B cell (primary cell): ENCODE results near the gene TRAM2. TPM values are rescaled to one million over a fixed set of nuclear protein-coding genes. Genes with fewer than 3 reads are reported as not detected.

ENCODE experiments used
- ATAC-seq: fragments of 200-7000 bp; cut with Tn5 transposase; one replicate; pipeline ENCODE4 v1.10.0; 2021; ENCODE audit warnings: low read depth, mild to moderate bottlenecking, moderate number of reproducible peaks, moderate library complexity
- CTCF ChIA-PET: fragments of 350-600 bp; sonication (Branson Sonifier 250); formaldehyde crosslinking; loops from one replicate; lab custom pipeline; 2021; ENCODE audit warnings: antibody characterized with exemption, inconsistent platforms; lab: Charles Lee
- POLR2A ChIA-PET: fragments of 350-600 bp; sonication (Branson Sonifier 250); formaldehyde crosslinking; loops from one replicate; lab custom pipeline; 2021; ENCODE audit warnings: antibody characterized with exemption; lab: Charles Lee
- DNase-seq: peaks from one replicate; pipeline ENCODE4 v3.0.0; 2013
- H2AFZ ChIP-seq: 2 replicates; pipeline ENCODE4 v1.6.1; 2012; ENCODE audit warnings: mild to moderate bottlenecking, low read depth, low read length; ENCODE audit not compliant: insufficient read depth, poor library complexity, severe bottlenecking
- H3K27ac ChIP-seq, 2 donors: 1 replicate in 1 of 2; 2 replicates in 1 of 2; pipeline ENCODE4 v1.5.1; 2012 to 2013; ENCODE audit warnings: low read length in 2 of 2, mild to moderate bottlenecking in 2 of 2, moderate library complexity in 1 of 2
- H3K27me3 ChIP-seq, 4 experiments: fragments of 200-600 bp in 1 of 4; sonication (generic) in 1 of 4; replicated peaks in 1 of 4; 1 replicate in 2 of 4; 2 replicates in 2 of 4; pipeline versions ENCODE4 v1.6.1 to v1.7.0; 2013 to 2016; ENCODE audit warnings: low read length in 3 of 4, mild to moderate bottlenecking in 2 of 4, mixed read lengths in 1 of 4, moderate library complexity in 1 of 4; ENCODE audit not compliant: insufficient read depth in 4 of 4, control insufficient read depth in 3 of 4; ENCODE audit errors: control extremely low read depth in 1 of 4
- H3K36me3 ChIP-seq, 2 experiments: replicated peaks in 1 of 2; 1 replicate in 1 of 2; 2 replicates in 1 of 2; pipeline versions ENCODE4 v1.6.1 to v1.7.1; 2013; ENCODE audit warnings: low read length in 1 of 2; ENCODE audit not compliant: insufficient read depth in 2 of 2, control insufficient read depth in 1 of 2; ENCODE audit errors: control extremely low read depth in 1 of 2, extremely low read depth in 1 of 2
- H3K4me1 ChIP-seq, 2 donors: fragments of 200-600 bp in 1 of 2; sonication (generic) in 1 of 2; 1 replicate in 1 of 2; 2 replicates in 1 of 2; pipeline versions ENCODE4 v1.5.1 to v1.6.1; 2013 to 2017; ENCODE audit warnings: low read length in 2 of 2; ENCODE audit not compliant: control insufficient read depth in 2 of 2, insufficient read depth in 2 of 2
- H3K4me2 ChIP-seq: replicated peaks from 2 replicates; pipeline ENCODE3; 2012; ENCODE audit warnings: mild to moderate bottlenecking, low read depth, low read length; ENCODE audit not compliant: poor library complexity, severe bottlenecking
- H3K4me3 ChIP-seq, 5 experiments: fragments of 200-600 bp in 1 of 5; sonication (generic) in 1 of 5; 1 replicate in 3 of 5; 2 replicates in 2 of 5; pipeline versions ENCODE4 v1.5.1 to v1.7.0; 2011 to 2016; ENCODE audit warnings: low read length in 4 of 5, mild to moderate bottlenecking in 4 of 5, low read depth in 2 of 5, control low read depth in 1 of 5, moderate library complexity in 1 of 5; ENCODE audit not compliant: insufficient read depth in 1 of 5; ENCODE audit errors: control extremely low read depth in 1 of 5, extremely low read depth in 1 of 5
- H3K79me2 ChIP-seq: fragments of 200-600 bp; sonication (generic); one replicate; pipeline ENCODE4 v1.6.0; 2016; ENCODE audit warnings: low read length; ENCODE audit not compliant: control insufficient read depth, insufficient read depth
- H3K9ac ChIP-seq: fragments of 200-600 bp; sonication (generic); 2 replicates; pipeline ENCODE4 v1.6.1; 2017; ENCODE audit warnings: mild to moderate bottlenecking, low read length, moderate library complexity
- H3K9me3 ChIP-seq, 3 donors: one replicate each; pipeline versions ENCODE4 v1.6.1 to v1.7.1; 2013; ENCODE audit warnings: low read length in 2 of 3; ENCODE audit not compliant: control insufficient read depth in 2 of 3, insufficient read depth in 1 of 3; ENCODE audit errors: control extremely low read depth in 1 of 3
- H4K20me1 ChIP-seq: 2 replicates; pipeline ENCODE4 v1.6.0; 2012; ENCODE audit warnings: mild to moderate bottlenecking, low read length; ENCODE audit not compliant: insufficient read depth, control insufficient read depth, poor library complexity, severe bottlenecking
- H3K27ac Mint-ChIP-seq: one replicate; pipeline ENCODE4 v1.8.0; 2021; ENCODE audit warnings: mixed read lengths
- H3K27me3 Mint-ChIP-seq: one replicate; pipeline ENCODE4 v1.8.0; 2021; ENCODE audit warnings: mixed read lengths
- H3K4me1 Mint-ChIP-seq: one replicate; pipeline ENCODE4 v1.8.0; 2021; ENCODE audit warnings: mixed read lengths
- H3K4me3 Mint-ChIP-seq: one replicate; pipeline ENCODE4 v1.8.0; 2021; ENCODE audit warnings: mixed read lengths
- H3K9me3 Mint-ChIP-seq: one replicate; pipeline ENCODE4 v1.8.0; 2022; ENCODE audit warnings: mixed read lengths; ENCODE audit not compliant: insufficient read depth
- EZH2 ChIP-seq: IDR thresholded peaks from 2 replicates; pipeline ENCODE4 v1.6.1; 2012; ENCODE audit warnings: borderline replicate concordance, low read depth, mild to moderate bottlenecking, moderate library complexity, low read length; ENCODE audit not compliant: insufficient read depth, poor library complexity, severe bottlenecking
- WGBS: methylation state at CpG from one replicate; pipeline ENCODE4 v1.1.5; 2013; ENCODE audit warnings: missing lambda C conversion rate; ENCODE audit not compliant: insufficient coverage; 5-methylcytosine and 5-hydroxymethylcytosine counted together
- intact Hi-C: fragments of 100-400 bp; cut with micrococcal nuclease; formaldehyde crosslinking; loops from one replicate; pipeline ENCODE4 v1.10.0; 2022
- polyA plus RNA-seq: library from polyadenylated mRNA; depleted of rRNA; stranded (reverse); fragments of >200 nt; gene quantifications from 2 replicates; pipeline ENCODE4 v1.2.3, GENCODE V29; 2012
- total RNA-seq, 2 donors: library from RNA; stranded (reverse); fragments of 120-200 nt in 1 of 2; gene quantifications; 1 replicate in 1 of 2; 2 replicates in 1 of 2; pipeline versions ENCODE4 v1.2.3 to v1.2.4, GENCODE V29; 2013 to 2022
- TF ChIP-seq, protein P1 (sequence below): fragments of 200-600 bp; IDR thresholded peaks from one replicate; pipeline ENCODE4 v1.8.0; 2022; ENCODE audit warnings: antibody characterized with exemption, mild to moderate bottlenecking

Gene TRAM2
- total and polyA plus RNA-seq, 2 donors (not counting 1 experiment from before 2014, with no cell fraction given) = 9.0 to 13.3 TPM

DNA sequence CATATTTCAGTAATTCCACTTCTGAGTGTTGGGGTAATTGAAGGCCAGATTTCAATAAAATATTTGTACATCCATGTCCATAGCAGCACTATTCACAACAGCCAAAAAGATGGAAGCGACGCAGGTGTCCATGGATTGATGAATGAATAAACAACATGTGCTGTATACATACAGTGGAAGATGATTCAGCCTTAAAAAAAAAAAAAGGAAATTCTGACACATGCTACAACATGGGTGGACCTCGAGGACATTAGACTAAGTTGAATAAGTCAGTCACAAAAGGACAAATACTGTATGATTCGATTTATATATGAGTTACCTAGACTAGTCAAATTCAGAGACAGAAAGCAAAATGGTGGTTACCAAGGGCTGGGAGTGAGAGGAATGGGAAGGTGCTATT is 57.2 kb downstream of the TRAM2 start:
- H2AFZ ChIP-seq = no peak overlapping the region
- 100% methylated on average over 1 of the region's 4 CpGs for WGBS
- no peak for TF ChIP-seq EZH2
- TF ChIP-seq, protein P1, sequence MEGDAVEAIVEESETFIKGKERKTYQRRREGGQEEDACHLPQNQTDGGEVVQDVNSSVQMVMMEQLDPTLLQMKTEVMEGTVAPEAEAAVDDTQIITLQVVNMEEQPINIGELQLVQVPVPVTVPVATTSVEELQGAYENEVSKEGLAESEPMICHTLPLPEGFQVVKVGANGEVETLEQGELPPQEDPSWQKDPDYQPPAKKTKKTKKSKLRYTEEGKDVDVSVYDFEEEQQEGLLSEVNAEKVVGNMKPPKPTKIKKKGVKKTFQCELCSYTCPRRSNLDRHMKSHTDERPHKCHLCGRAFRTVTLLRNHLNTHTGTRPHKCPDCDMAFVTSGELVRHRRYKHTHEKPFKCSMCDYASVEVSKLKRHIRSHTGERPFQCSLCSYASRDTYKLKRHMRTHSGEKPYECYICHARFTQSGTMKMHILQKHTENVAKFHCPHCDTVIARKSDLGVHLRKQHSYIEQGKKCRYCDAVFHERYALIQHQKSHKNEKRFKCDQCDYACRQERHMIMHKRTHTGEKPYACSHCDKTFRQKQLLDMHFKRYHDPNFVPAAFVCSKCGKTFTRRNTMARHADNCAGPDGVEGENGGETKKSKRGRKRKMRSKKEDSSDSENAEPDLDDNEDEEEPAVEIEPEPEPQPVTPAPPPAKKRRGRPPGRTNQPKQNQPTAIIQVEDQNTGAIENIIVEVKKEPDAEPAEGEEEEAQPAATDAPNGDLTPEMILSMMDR = no peak
- H3K9me3 ChIP-seq = no peaks in the 10 kb centered on the region
- no peaks in the 10 kb centered on the region for H3K27me3 ChIP-seq
- H3K9ac ChIP-seq = no peak overlapping the region
- ATAC-seq (no peak), DNase-seq (no peak)
- CTCF ChIA-PET = no interaction called here
- H3K4me3 ChIP-seq = no peak overlapping the region
- POLR2A ChIA-PET = no interaction called here
- no peaks in the 10 kb centered on the region for H3K27me3 Mint-ChIP-seq
- no peak overlapping the region for H3K27ac Mint-ChIP-seq
- H3K4me1 ChIP-seq = no peaks in the 10 kb centered on the region
- no peak overlapping the region for H3K4me2 ChIP-seq
- H3K4me3 Mint-ChIP-seq = no peak overlapping the region
- H3K9me3 Mint-ChIP-seq = no peaks in the 10 kb centered on the region
- no peaks in the 10 kb centered on the region for H4K20me1 ChIP-seq
- peaks cover 0 to 24% of the 10 kb centered on the region in 2 experiments for H3K36me3 ChIP-seq
- H3K79me2 ChIP-seq = no peaks in the 10 kb centered on the region
- peaks cover 2% of the 10 kb centered on the region for H3K4me1 Mint-ChIP-seq
- no peak overlapping the region for H3K27ac ChIP-seq
- intact Hi-C loops = no loop called here

DNA sequence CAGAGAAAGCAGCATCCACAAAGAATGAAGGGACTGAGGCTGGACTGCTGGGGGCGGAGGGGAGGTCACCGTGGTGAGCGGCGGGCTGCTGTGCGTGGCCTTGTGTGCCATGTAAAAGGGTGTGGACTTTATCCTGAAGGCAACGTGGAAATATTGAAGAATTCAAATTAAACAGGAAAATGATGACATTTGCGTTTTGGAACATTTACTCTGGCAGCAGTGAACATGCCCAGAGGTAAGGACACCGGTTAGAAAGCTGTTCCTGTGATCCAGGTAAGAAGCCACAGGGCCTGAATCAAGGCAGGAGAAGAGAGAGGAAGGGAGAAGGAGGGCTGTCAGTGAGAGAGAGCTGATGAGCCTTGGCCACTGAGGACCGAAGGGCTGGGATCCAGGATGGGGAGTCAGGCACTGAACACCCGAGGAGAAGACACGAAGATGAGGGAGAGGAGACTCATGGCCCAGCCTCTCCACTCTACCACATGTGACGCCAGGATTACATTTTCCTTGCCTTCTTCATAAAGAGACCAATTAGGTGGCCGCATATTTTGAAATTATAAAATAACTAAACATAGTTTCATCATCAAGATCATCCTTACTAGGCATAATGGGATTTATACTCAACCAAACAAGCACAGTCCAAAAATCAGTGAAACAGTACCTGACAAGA is 58.4 kb downstream of the TRAM2 start:
- ChIA-PET CTCF (no interaction called here), POLR2A (no interaction called here)
- Histone ChIP-seq H3K4me2 (no peak overlapping the region), H4K20me1 (no peaks in the 10 kb centered on the region), H3K27me3 (no peaks in the 10 kb centered on the region), H3K36me3 (peaks cover 0 to 33% of the 10 kb centered on the region in 2 experiments), H3K4me3 (no peak overlapping the region), H3K4me1 (no peaks in the 10 kb centered on the region), H3K9ac (no peak overlapping the region), H3K79me2 (no peaks in the 10 kb centered on the region), H3K27ac (no peak overlapping the region), H2AFZ (no peak overlapping the region), H3K9me3 (no peaks in the 10 kb centered on the region)
- ATAC-seq (no peak), DNase-seq (no peak)
- no peaks in the 10 kb centered on the region for H3K27me3 Mint-ChIP-seq
- TF ChIP-seq EZH2 = no peak
- TF ChIP-seq, protein P1 = no peak
- peaks cover 2% of the 10 kb centered on the region for H3K4me1 Mint-ChIP-seq
- H3K27ac Mint-ChIP-seq = no peak overlapping the region
- 96% methylated on average over 11 of the region's 13 CpGs for WGBS
- no peaks in the 10 kb centered on the region for H3K9me3 Mint-ChIP-seq
- no peak overlapping the region for H3K4me3 Mint-ChIP-seq
- intact Hi-C loops = no loop called here
